Fibroblast of peridontal ligament (primary cell): ENCODE results near the gene U2SURP.
"Not testable (repeated sequence)": the region's sequence is repeated elsewhere in the genome, so short reads cannot be mapped to it uniquely, and the experiment has no call there.

ENCODE experiments used
- DNase-seq: peaks from one replicate; pipeline ENCODE4 v3.0.0-alpha.2; 2010; ENCODE audit errors: extremely low read depth

Gene U2SURP

DNA sequence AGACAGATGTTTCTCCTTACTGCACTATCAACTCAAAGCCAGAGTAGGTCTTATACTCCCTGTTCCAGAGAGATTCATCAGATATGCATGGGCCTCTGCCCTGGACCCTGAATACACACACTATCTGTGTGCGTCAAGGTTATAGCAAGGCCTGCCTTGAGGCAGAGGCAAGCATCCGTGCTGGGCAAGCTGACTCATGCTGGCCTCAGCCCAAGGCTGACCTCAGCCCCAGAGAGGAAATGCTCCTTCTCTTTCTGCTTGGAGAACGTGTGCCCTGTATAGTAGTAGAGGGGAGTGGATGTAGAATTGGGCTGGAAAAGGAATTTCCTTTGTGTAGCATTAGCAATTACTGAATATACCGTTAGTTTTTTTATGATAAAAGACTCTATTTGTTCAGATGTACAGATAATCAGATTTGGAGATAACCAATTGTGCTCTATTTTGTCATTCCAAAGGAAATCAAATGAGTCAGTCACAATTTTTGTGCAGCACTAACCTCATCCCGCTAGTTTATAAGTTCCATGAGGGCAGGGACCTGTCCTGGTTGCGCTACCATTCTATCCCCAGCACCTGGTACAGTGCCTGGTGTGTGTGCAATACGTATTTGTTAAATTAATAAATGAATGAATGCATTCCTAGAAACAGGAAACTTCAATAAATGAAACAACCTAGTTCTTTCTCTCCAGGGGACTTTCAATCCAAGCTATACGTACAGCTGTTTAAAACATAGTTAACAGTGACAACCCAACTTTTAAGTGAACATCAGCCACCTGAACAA, 24.6 kb upstream of the U2SURP start:
- DNase-seq = peak; percentile 91

DNA sequence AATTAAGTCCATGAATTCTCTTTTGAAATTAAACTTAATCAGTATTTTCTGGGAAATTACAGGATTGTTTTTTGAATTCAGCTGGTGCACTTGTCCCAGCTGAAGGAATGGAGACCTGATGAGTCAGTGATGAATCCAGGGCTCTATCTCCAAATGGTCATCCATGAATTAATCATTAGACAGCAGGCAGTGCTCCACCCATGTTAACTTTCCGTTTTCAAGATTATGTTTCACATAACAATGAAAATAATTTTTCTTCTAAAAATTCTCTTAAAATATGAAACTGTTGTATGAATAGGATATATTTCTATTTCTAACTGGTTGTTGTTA, 24.0 kb upstream of the U2SURP start:
- DNase-seq = no peak

DNA sequence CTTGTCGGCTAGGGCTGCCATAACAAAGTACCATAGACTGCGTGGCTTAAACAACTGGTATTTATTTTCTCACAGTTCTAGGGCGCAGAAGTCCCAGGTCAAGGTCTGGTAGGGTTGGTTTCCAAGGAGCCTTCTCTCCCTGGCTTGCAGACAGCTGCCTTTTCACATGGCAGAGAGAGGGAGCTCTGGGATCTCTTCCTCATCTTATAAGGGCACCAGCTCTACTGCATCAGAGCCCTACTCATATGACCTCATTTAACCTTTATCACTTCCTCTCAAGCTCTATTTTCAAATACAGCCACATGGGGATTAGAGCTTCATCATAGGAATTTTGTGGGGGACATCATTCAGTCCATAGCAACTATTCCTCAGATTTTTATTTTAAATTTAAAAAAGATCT, 20.3 kb upstream of the U2SURP start:
- no peak for DNase-seq

DNA sequence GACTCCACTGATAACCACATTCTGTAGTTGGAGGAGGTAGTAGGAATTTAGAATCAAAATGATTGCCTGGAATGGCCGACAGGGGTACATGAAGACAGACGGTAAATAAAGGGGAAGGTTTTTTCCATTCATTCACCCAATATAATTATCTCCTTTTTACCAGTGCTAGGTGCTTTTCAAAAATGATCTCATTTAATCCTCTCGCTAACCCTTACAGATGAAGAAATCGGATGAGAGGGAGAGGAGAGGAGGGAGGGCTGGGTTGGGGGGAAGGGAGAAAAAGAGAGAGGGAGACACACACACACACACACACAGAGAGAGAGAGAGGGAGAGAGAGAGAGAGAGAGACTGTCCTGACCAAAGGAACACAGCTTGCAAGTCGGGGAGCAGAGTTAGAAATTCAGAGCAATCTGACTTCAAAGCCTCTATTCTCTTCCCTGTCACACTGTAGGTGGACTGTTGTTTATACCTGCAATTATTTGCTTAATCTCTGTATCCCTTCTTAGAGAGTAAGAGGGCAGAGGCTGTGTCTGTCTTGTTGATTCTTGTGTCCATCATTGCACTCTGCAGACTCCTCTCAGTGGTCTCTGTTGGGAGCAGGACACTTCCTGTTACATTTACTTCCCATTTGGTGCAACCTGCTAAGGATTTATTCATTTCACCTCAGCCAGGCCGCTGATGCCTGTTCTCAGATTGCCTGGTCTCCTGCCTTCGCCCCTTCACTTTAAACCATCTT, 19.2 kb upstream of the U2SURP start:
- DNase-seq = no peak

DNA sequence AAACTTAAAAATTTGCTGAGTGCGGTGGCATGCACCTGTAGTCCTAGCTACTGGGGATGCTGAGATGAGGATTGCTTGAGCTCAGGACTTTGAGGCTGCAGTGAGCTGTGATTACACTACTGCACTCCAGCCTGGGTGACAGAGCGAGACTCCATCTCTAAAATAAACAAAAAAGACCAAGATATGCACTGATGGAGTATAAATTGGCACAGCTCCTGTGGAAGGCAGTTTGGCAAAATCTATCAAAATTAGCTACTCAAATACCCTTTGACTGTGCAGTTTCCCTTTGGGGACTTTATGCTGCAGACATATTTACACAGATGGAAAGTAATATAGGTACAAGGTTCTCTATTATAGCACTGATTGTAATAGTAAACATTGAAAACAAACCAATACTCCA, 18.1 kb upstream of the U2SURP start:
- DNase-seq = no peak

DNA sequence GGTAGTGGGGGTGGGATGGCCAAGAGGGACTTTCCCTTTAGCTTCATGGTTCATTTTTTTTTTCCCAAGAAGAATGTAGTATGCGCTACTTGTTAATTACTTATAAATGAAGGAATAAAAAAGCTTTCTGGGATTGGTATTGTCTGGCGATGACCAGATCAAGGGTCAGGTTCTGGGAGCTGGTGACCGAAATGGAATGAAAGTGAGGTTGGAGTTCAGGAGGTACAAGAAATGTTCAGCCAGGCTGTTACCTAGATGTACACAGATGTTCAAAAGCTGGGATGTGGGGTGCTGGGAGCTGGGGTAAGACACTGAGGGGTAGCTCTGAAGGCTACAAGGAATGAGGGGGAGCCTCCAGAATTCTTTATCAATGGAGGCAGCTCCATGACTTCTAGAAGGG, 17.1 kb upstream of the U2SURP start:
- DNase-seq = no peak

DNA sequence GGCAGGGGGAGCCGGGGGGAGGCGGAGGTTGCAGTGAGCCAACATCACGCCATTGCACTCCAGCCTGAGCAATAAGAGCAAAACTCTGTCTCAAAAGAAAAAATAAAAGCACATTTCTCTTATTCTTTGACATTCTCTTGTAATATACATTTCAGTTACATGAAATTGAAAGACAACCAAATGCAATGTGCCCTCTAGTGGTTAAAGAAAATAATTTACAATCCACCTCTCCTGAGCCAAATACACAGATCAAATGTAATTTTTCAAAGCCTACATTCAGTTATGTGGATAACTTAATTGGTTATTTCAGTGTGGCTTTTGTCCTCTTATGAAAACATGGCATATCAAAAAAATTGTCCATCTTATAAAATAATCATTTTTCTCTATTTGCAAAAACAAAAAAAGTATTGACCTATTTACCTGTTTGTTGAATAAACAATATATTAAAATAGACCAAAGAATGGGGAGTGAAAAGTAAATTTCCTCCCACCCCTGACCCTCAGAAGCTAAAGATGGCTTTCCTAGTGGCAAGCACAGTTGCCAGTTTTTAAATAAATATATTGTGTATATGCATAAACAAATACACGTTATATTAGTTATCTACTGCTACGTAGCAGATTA, 14.2 kb upstream of the U2SURP start:
- DNase-seq = peak; percentile 72

DNA sequence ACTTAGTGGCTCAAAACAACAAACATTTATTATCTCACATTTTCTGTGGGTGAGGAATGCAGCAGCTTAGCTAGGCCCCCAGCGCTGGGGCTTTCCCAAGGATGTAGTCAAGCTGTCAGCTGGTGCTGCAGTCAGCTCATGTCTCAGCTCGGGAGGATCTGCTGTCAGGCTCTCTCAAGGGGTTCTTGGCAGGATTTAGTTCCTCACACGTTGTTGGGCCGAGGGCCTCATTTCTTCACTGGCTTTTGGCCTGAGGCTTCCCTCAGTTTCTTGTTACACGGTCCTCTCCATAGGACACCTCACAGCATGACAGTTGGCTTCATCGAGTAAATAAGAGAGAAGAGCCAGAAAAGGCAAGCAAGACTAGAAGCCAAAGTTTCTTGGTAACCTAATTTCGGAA, 13.7 kb upstream of the U2SURP start:
- DNase-seq = no peak

DNA sequence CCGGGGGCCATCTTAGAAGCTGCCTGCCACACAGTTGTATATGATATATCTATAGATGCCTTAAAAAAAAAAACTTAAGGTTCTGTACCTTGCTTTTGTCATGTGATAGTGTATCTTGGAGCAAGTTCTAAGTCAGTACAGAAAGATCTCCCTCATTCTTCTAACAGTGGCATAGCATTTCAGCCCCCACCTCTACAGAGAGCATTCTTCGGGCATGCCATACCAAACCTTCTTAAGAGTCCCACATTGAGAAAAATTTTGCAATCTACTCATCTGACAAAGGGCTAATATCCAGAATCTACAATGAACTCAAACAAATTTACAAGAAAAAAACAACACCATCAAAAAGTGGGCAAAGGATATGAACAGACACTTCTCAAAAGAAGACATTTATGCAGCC, 13.1 kb upstream of the U2SURP start:
- not testable (repeated sequence) for DNase-seq

DNA sequence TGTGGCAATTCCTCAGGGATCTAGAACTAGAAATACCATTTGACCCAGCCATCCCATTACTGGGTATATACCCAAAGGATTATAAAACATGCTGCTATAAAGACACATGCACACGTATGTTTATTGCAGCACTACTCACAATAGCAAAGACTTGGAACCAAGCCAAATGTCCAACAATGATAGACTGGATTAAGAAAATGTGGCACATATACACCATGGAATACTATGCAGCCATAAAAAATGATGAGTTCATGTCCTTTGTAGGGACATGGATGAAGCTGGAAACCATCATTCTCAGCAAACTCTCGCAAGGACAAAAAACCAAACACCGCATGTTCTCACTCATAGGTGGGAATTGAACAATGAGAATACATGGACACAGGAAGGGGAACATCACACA, 12.5 kb upstream of the U2SURP start:
- not testable (repeated sequence) for DNase-seq

DNA sequence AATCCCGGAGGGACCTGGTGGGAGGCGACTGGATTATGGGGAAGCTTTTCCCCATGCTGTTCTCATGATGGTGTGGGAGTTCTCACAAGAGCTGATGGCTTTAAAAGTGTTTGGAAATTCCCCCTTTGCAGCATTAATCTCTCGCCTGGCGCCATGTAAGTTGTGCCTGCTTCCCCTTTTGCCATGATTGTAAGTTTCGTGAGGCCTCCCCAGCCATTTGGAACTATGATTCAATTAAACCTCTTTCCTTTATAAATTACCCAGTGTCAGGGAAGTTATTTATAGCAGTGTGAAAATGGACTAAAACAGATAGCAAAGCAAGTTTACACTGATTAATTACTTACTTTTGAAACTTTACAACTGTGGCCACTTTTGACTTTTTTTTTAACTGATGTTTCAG, 10.6 kb upstream of the U2SURP start:
- no peak for DNase-seq

DNA sequence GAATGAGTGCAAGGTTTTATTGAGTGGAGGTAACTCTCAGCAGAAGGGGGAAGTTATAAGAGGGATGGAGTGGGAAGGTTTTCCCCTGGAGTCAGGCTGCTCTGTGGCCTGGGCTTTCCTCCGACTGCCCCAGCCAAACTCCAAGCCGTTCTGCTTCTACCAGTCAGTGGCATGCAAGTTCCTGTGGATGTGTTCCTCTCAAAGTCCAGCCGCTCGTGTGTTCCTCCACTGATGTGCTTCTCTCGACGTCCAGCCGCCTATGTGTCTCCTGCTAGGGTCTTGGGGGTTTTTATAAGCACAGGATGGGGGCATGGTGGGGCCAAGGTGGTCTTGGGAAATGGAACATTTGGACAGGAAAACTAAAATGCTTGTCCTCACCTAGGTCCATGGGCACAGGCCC, 9.0 kb upstream of the U2SURP start:
- DNase-seq = no peak

DNA sequence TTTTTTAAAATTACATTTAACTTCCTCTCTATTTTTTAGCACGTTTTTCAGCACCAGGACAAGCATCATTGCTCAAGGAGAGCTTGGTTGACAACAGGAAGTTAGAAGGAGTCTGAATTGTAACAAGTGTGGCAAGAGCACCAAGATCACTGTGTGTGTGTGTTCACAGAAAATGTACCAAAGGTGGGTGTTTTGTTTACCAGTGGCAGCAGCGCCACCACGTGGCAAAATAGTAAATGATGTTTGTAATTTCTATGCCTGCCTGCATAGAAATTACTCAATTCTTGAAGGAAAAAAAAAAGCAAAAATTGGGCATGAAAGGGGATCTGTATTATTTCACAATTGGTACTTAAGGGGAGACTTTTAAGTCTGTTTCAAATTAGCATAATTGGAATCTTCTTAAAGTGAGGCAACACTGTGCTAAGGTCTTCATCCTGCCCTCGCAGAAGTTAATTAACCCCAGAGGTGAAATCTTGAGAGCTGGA, 7.4 kb upstream of the U2SURP start:
- DNase-seq = peak; percentile 80

DNA sequence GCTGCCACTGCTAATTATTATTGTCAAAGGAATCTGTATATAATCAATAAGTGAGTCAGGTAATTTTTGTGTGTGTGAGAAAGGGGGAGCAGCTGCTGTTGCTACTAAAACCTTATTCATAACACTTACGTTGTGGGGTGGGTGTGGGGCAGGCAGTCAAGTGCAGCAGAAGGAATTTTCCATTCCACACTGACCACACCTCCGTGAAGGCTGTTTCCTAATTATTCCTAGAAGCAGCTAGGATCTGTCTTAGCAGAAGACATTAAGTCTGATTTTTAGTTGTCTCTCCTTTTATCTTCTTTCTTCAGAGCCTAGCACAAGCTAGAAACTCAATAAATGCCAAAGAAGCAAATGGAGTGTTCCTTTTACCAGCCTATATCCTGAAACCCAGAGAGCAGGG, 4.0 kb upstream of the U2SURP start:
- DNase-seq = no peak

DNA sequence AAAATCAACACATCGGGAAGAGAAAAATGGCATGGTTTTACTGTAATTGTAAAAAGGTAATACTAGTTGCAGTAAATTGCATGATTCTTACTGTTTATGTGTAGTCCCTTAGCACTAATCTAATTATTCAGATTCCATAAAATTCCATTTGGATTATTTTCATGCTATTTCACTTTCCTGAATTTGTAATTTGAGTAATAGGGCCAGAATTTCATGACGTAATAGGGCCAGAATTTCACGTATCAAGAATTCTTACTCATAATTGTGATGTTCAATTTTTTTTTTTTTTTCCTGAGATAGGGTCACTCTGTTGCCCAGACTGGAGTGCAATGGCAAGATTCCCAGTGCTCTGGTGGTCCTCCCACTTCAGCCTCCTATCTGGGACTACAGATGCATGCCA, 2.9 kb upstream of the U2SURP start:
- peak; percentile 71 for DNase-seq

DNA sequence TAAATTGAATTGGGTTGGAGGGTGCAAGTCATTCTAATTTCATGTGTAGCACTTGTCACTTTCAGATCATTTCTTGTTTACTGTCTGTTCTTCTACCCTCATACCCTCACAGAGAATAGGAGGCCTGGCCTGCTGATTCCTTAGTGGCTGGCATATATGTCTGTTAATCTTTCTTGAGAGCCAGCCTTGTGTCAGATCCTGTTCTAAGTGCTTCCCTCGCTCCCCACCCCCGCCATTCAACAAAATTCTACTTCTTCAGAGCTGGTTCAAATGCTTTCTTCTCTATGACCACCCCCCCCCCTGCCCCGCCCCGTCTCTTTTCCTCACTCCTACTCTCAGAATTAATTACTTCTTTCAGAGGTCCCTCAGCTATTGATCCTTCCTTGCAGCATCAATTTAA, 1.5 kb upstream of the U2SURP start:
- peak; percentile 27 for DNase-seq

DNA sequence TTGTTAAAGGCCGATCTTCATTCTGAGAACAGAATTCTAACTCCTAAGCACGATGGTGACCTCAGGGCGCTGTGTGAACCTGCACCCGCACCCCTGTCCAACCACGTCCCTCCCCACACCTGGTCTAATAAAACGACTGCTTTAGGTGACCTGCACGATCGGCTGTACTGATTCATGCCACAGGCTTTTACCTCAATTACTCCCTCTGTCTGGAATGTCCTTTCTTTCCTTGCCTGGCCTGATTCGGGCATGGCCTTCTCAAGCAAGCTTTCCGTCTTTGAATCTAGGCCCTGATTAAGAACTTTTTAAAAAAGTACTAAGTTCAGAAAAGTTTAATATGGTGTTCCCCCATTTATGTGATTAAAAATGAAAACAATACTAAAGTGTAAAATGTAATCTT, 842 bp upstream of the U2SURP start:
- peak; percentile 46 for DNase-seq

DNA sequence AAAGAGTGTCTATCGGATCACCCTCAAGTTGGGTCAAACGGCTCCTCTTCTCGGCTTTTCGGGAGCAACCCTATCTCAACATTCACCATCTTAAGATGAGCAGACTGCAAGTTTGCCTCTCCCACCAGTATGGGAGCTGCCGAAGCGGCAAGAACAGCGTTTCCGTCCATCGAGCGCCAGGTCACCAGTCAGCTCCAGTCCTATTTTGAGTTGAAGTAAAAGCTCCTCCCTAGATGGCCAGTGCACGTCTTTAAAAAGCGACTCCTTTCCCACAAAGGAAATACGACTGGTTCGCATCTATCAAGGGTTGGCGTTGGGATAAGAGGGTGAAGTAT, 369 bp upstream of the U2SURP start:
- DNase-seq = no peak

DNA sequence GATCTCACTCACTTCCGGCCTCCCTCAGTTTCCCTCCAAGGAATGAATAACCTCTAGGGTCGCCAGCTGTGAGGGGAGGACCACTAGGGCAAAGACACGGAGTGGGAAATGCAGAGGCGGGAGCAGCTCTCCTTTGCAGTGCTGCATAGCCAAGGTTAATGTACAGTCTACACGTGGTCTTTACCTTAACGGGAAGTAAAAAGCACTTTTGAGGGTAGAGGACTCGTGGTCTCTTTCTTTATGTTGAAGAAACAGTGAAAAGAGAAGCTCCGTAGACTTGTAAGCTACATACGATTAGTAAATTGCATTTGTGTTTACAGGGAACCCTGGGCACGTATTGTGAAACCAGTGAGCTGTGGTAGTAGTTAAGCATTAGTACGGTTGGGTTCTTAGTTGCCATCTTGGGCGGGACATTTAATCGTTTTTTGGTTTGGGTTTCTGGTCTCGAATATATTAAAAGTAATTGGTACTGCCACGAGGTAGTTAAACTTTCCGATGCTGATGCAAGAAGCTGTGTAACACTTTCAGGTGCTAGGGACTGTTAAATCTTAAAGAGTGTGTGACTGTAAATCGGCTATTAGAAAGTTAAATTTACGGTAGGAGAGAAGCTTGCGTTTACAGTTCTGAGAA, 828 bp downstream of the U2SURP start:
- peak; percentile 43 for DNase-seq

DNA sequence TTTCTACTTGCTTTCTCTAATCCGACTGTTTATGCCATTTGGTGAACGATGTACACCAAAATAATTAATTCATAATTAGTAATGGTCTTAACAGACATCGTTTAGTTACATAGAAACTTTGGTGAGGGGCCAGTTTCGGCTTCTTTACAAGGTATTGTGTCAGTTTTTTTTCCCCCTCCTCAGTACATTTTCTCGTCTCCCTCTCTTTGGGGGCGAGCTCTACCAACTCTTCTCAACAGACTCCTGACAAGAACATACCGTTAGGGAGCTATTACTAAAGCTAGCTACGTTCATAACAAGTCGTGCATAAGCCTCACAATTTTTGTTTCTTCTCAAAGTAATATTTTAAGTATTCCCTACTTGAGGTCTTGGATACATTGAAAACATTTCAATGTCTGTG, 1.4 kb downstream of the U2SURP start:
- no peak for DNase-seq

DNA sequence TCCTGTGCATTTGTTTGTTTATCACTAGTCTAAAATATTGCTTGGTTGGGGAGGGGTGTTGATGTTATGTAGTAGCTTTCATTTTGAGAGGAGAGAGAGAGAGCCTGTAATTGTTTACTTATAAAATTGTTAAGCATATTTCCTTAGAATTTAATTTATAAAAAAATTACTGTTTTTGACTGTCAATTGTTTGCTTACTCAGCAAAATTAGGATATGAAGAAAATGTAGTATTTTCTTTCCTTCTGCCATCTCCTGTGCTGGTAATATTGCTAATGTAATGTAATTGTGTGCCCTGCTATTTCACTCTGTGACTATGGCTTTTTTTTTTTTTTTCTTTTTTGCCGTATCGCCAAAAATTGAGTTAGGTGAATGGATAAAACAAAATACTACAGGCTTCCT, 3.5 kb downstream of the U2SURP start:
- DNase-seq = no peak

DNA sequence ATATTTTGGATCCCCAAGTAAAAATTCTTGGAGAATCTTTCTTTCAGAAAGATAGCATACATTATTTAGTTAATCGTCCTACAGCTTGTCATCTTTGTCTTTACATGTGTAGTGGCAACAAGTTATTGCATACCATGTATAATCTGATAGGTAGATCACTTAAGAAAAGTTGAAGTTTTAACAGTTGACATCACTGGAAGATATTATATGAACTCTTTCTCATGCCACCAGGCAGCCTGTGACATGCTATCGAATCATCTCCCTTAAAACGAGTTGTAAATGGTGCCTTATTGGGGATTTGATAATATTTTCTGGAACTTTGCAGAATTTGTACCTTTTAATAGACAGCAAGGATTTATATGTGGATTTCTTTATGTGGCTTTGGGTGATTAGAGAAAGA, 8.7 kb downstream of the U2SURP start:
- no peak for DNase-seq

DNA sequence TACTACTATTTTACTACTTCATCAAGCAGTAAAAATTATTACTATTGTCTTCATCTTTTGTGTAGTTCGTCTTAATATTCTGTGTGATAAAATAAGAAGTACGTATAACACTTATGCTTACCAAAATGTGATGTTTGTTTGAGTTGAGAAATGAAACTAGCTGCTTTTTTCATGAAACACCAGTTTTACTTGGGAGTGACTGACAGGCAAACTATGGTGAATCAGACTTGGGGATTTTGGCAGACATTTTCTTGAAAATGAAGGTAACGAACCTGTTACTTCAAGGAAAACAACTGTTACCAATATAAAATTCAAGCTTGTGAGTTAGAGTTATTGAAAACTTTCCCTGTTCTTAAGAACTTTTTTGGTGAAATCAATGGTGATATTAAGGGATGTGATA, 10.3 kb downstream of the U2SURP start:
- no peak for DNase-seq
